Vagina (tissue), 2 donors: ENCODE measurements around the gene MEGF8.

Experiments used
- POLR2A ChIP-seq, 2 donors: fragments of 450-650 bp; IDR thresholded peaks; one replicate each; pipeline ENCODE4 v1.6.1; 2017; ENCODE audit warnings: antibody characterized with exemption in 2 of 2, mild to moderate bottlenecking in 2 of 2, moderate library complexity in 2 of 2
- TF ChIP-seq, protein P1 (sequence below), 3 experiments: fragments of 450-650 bp in 2 of 3; fragments of 200-600 bp in 1 of 3; sonication (generic) in 1 of 3; IDR thresholded peaks; one replicate each; pipeline ENCODE4 v1.5.1; 2017 to 2019; ENCODE audit warnings: antibody characterized with exemption in 3 of 3, mild to moderate bottlenecking in 2 of 3, moderate library complexity in 2 of 3

DNA sequence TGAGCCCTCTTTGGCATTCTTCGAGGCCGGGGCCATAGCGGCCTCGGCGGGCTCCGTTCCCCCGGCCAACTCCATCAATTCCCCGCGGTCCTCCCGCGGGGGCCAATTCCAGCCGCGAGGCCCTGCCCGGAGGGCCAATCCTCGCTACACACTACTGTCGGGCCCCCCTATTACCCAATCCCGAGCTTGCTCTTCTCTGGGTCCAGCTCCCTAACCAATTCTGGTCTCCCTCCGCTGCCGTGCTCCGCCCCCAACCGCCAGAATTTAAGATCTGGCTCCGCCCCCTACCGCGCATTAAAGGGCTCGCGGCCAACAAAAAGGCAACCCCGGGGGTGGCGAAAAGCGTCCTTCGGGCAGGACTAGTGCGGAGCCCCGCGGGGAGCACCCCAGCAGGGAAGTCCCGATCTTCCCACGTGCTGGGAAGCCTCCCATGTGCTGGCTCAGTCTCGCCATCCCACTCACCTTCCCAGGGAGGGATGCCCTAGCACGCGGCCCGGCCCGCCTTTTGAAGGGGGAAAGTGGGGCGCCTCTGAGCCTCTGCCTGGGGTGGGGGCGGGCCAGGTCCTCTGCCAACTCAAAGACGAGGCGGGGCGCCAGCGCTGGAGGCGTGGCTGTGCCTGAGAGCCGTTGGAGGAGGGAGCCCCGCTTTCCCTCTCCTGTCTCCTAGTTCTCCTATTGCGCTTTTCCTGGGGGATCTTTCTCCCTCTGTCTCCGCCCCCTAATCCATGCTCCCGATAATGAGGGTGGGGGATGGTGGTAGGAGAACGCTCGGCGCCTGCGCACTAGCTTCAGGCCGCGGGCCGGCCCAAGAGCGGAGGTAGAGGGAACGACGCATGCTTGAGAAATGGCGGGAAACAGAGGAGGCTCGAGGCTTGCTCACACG lies 98.3 kb downstream of the MEGF8 start:
- TF ChIP-seq, protein P1, sequence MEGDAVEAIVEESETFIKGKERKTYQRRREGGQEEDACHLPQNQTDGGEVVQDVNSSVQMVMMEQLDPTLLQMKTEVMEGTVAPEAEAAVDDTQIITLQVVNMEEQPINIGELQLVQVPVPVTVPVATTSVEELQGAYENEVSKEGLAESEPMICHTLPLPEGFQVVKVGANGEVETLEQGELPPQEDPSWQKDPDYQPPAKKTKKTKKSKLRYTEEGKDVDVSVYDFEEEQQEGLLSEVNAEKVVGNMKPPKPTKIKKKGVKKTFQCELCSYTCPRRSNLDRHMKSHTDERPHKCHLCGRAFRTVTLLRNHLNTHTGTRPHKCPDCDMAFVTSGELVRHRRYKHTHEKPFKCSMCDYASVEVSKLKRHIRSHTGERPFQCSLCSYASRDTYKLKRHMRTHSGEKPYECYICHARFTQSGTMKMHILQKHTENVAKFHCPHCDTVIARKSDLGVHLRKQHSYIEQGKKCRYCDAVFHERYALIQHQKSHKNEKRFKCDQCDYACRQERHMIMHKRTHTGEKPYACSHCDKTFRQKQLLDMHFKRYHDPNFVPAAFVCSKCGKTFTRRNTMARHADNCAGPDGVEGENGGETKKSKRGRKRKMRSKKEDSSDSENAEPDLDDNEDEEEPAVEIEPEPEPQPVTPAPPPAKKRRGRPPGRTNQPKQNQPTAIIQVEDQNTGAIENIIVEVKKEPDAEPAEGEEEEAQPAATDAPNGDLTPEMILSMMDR (IDR thresholded peaks at IDR 0.05) = no peak
- TF ChIP-seq POLR2A (IDR thresholded peaks at IDR 0.05) = no peak
